GM18520 (cell line): ENCODE results near the gene TRPM7.
"Not testable (repeated sequence)": the region's sequence is repeated elsewhere in the genome, so short reads cannot be mapped to it uniquely, and the experiment has no call there.

Experiments
- ATAC-seq: cut with Tn5 transposase; IDR thresholded peaks from one replicate; pipeline ENCODE4 v1.9.1; 2021; ENCODE audit not compliant: unreplicated experiment

TRPM7 gene

GRCh38 chr15:50670115-50670514 lies 16.5 kb downstream of the TRPM7 start:
- no peak for ATAC-seq

DNA sequence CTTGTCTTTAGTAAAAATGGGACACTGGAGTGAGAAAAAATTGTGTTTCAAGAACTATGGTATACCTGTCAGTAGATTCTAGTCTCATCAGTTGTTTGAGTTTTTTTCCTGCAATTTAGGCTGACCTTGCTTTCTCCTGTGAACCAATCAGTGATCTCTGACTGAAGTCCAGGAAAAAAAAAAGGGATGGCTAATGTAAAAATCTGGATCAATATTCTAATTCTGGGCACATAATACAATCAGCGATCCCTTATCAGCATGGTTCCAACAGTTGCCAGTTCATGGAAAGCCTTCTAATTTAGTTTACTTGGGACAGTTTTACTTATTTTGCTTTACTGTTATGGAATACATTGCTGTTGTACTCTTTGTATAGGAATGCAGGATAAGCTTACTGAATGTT lies 17.0 kb downstream of the TRPM7 start:
- ATAC-seq = no peak

DNA sequence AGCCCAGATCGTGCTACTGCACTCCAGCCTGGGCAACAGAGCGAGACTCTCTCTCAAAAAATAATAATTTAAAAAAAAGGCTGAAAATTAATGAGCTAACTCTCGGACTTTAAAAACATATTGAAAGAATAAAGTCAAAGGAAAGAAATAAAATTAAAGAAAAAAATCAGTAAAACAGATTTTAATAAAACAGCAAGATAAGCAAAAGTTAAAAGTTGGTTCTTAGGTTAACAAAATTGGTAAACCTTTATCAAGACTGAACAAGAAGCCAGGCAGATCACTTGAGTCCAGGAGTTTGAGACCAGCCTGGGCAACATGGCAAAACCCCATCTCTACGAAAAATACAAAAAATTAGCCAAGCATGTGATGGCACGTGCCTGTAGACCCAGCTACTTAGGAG lies 20.7 kb downstream of the TRPM7 start:
- no peak for ATAC-seq

GRCh38 chr15:50655555-50655954 lies 31.0 kb downstream of the TRPM7 start:
- no peak for ATAC-seq

GRCh38 chr15:50653156-50653743 lies 33.3 kb downstream of the TRPM7 start:
- no peak for ATAC-seq

DNA sequence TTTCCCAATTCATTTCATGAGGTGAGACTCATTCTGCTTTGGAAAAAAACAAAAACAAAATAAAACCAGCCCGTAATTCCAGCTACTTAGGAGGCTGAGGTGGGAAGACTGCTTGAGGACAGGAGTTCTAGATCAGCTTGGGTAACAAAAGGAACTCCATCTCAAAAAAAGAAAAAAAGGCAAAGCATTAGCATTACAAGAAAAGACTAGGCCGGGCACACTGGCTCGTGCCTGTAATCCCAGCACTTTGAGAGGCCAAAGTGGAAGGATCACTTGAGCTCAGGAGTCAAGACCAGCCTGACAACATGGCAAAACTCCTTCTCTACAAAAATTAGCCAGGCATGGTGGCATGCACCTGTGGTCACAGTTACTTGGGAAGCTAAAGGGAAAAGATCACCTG lies 33.9 kb downstream of the TRPM7 start:
- ATAC-seq = no peak

DNA sequence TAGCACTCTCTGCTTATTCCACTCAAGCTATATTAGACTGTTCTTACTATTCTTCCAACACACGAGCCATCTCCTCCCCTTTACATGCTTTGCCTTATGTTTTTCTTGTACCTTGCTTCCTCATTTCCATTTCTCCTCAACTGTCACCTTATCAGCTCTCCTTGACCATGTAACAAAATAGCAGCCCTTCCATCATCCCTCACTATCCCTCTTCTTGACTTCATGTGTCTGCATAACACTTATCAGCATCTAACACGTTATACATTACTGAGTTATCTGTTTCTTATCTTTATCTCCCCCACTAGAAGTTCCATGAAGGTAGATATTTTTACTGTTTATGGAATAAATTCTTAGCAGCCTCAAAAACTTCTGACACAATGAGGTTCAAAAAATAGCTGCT lies 45.3 kb downstream of the TRPM7 start:
- no peak for ATAC-seq

- no peak for ATAC-seq
Observed at GRCh38 chr15:50636146-50636545, 50.5 kb downstream of the TRPM7 start.

DNA sequence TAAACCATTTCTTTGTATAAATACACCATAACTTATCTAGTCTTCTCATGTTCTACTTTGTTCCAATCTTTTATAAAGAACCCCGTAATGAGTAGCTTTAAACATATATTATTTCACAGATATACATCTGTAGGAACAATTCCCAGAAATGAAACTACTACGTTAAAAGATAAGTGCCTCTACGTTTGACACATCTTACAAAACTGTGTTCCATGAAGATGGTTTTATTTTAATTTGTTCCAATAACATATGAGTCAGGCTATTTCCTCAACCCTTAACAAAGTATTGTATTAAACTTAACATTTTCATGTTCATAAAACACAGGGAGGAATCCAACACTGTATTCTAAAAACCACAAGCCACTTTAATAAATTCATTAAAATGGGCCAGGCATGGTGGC lies 52.9 kb downstream of the TRPM7 start:
- no peak for ATAC-seq

GRCh38 chr15:50628421-50628820 lies 58.2 kb downstream of the TRPM7 start:
- no peak for ATAC-seq

GRCh38 chr15:50627351-50628055 lies 59.1 kb downstream of the TRPM7 start:
- no peak for ATAC-seq

DNA sequence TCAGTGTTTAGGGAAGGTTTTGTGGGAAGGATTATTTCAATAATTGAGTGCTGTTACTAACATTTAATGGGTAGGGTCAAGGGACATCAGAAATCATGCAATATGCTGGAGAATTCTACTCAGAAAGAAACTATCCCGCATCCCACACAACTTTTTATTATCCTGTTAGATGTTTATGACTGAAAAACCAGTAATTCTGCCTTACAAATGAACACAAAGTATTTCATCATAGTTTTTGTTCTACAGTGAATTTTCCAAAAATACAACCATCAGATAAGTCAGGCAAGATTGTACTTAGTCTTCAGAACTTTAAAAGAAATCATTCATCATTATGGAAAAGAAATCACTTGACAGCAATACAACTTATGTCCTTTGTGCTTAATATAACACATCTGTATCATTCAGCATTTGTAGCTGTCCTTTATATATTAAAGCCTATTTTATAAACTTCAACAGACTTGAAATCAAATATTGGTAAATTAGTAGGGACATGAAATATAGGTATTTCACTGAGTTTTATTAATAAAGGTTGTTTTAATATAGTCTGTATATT lies 61.9 kb downstream of the TRPM7 start:
- ATAC-seq = no peak

DNA sequence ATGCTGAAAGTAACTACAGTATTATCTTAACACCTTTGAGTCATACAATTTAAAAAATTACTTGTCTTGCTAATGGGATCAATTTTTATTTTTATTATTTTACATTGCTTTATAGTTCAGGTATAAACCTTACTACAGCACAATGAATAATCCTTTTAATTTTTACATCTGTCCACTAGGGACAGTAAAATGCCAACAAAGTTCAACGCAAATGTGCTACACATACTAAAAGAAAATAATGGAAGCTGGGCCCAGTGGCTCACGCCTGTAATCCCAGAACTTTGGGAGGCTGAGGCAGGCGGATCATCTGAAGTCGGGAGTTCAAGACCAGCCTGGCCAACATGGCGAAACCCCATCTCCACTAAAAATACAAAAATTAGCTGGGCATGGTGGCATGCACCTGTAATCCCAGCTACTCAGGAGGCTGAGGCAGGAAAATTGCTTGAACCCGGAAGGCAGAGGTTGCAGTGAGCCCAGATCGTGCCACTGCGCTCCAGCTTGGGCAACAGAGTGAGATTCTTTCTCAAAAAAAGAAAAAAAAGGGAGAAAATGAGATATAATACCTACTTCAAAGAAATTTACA lies 64.1 kb downstream of the TRPM7 start:
- not testable (repeated sequence) for ATAC-seq

- not testable (repeated sequence) for ATAC-seq
Observed at GRCh38 chr15:50616960-50617359, 69.6 kb downstream of the TRPM7 start.

DNA sequence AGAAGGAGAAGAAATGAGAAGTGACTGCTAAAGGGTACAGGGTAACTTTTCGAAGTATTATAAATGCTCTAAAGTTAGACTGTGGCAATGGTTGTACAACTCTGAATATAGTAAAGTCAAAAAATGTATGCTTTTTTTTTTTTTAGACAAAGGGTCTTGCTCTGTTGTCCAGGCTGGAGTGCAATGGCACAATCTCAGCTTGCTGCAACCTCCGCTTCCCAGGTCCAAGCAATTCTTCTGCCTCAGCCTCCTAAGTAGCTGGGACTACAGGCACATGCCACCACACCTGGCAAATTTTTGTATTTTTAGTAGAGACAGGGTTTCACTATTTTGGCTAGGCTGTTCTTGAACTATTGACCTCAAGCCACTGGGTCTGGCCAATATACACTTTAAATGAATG lies 70.0 kb downstream of the TRPM7 start:
- ATAC-seq = not testable (repeated sequence)

DNA sequence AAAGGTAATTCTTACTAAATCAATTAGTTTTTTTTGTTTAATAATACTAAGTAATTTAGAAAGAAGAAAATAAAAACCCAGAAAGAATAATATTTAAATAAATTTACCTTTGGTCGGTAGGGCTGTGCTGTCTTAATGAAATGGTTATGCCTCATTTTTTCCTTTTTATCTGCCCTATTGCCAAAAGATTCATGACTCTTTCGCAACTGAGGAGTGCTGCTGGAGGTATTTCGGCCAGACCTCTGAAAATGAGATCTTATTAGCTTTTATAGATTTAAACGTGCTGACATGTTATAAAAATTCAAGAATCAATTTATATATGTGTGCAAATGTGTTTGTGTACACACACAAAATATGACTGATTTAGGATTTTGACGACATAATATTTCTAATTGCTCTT lies 73.0 kb downstream of the TRPM7 start:
- ATAC-seq = no peak

GRCh38 chr15:50607129-50607528 lies 79.5 kb downstream of the TRPM7 start:
- ATAC-seq = no peak

GRCh38 chr15:50605462-50605861 lies 81.1 kb downstream of the TRPM7 start:
- no peak for ATAC-seq

- ATAC-seq = not testable (repeated sequence)
Observed at GRCh38 chr15:50602028-50602427, 84.6 kb downstream of the TRPM7 start.

GRCh38 chr15:50594311-50594710 lies 92.3 kb downstream of the TRPM7 start:
- ATAC-seq = no peak

GRCh38 chr15:50593761-50594160 lies 92.8 kb downstream of the TRPM7 start:
- ATAC-seq = no peak

DNA sequence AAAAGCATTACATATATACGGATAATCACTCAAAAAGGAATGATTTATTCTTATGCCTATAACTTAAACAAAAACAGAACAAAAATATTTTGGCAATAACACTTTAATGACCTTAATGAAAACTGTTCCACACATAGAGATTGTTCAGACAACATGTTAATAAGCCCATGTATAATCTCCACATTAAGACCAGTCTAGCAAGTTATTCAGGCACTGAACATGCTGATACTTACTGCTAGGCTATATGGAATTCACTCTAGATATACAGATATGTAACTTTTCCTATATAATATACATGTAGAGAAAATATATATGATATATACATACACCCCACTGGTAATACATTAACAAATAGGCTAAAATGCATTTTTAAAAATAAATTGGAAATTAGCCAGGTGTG lies 96.3 kb downstream of the TRPM7 start:
- ATAC-seq = no peak
